ENCODE data around the gene PCDHGB2.
"Not testable (repeated sequence)": the region's sequence is repeated elsewhere in the genome, so short reads cannot be mapped to it uniquely, and the experiment has no call there.

Gene PCDHGB2

DNA sequence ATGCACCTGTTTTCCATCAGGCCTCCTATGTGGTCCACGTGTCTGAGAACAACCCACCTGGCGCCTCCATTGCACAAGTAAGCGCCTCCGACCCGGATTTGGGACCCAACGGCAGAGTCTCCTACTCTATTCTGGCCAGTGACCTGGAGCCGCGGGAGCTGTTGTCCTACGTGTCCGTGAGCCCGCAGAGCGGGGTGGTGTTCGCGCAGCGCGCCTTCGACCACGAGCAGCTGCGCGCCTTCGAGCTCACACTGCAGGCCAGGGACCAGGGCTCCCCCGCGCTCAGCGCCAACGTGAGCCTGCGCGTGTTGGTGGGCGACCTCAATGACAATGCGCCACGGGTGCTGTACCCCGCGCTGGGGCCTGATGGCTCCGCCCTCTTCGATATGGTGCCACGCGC lies 8.2 kb upstream of the PCDHGB2 start:
- DNase-seq = no peak

DNA sequence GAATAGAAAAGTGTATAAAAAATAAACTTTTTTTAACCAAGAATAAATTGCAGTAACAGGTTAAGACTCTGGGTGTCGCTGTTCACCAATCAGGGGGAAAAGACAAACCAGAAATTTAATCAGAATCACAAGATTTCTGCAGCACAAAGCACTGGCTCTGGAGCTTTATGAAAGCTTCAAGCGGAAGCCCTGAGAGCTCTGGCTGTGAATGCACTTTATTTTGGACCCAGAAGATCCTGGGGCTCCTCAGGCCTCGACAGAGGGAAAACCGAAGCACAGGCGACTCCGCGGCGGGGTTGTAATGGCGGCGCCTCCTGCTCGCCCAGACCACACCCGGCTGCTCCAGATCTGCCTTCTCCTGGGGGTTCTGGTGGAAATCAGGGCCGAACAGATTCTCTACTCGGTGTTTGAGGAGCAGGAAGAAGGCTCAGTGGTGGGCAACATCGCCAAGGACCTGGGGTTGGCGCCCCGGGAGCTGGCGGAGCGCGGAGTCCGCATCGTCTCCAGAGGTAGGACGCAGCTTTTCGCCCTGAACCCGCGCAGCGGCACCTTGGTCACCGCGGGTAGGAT lies 4.8 kb upstream of the PCDHGB2 start, which contains the start of gene PCDHGA4:
PCDHGA4 (plus strand) TSS at position 122 of the 570 bp plus-strand sequence; CDS start at position 209, 87 bp downstream.
- no peak for DNase-seq

DNA sequence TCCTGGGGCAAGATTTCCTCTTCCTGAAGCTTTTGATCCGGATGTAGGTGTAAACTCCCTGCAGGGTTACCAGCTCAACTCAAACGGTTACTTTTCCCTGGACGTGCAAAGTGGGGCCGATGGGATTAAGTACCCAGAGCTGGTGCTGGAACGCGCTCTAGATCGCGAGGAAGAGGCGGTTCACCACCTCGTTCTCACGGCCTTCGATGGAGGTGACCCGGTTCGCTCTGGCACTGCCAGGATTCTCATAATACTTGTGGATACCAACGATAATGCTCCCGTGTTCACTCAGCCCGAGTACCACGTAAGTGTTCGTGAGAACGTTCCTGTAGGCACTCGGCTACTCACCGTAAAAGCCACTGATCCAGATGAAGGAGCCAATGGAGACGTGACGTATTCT lies 4.2 kb upstream of the PCDHGB2 start:
- DNase-seq = no peak

DNA sequence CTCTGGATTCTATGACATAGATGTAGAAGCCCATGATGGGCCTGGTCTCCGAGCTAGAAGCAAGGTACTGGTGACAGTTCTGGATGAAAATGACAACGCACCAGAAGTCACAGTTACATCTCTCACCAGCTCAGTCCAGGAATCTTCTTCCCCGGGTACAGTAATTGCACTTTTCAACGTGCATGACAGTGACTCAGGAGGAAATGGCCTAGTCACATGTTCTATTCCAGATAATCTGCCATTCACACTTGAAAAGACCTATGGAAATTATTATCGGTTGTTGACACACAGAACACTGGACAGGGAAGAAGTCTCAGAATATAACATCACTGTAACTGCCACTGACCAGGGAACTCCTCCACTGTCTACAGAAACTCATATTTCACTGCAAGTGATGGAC lies 3.7 kb upstream of the PCDHGB2 start:
- no peak for DNase-seq

DNA sequence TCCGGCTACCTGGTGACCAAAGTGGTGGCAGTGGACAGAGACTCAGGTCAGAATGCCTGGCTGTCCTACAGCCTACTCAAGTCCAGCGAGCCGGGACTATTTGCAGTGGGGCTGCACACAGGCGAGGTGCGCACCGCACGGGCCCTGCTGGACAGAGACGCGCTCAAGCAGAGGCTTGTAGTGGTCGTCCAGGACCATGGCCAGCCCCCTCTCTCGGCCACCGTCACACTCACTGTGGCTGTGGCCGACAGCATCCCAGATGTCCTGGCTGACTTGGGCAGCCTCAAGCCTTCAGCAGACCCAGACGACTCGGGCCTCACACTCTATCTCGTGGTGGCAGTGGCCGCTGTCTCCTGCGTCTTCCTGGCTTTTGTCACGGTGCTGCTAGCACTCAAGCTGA lies 2.8 kb upstream of the PCDHGB2 start:
- DNase-seq = no peak

DNA sequence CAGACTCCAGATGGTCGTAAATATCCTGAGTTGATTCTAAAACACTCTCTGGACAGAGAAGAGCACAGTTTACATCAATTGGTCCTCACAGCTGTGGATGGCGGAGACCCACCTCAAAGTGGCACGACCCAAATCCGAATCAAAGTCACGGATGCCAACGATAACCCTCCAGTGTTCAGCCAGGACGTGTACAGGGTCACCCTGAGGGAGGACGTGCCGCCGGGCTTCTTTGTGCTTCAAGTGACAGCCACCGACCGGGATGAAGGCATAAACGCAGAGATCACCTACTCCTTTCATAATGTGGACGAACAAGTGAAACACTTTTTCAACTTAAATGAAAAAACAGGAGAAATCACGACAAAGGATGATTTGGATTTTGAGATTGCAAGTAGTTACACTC lies 891 bp downstream of the PCDHGB2 start:
- DNase-seq = no peak

DNA sequence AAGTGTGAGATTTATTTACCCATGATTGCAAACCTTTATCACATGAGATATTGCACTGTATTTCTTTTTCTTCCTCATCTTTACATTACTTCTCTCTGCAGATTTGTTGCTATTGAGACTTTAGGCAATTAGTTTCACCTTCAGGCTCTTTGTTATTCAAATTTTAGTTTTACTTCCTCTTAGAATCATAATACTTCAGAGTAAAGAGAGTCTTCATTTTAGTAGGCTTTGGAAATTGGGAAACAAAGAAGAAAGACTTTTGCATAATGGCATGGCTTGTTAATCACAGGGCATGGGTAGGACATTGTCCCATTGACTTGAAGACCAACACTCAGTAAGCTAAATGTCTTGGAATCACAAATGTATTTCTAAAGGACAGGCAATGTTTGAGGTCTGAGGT lies 2.9 kb downstream of the PCDHGB2 start:
- no peak for DNase-seq

DNA sequence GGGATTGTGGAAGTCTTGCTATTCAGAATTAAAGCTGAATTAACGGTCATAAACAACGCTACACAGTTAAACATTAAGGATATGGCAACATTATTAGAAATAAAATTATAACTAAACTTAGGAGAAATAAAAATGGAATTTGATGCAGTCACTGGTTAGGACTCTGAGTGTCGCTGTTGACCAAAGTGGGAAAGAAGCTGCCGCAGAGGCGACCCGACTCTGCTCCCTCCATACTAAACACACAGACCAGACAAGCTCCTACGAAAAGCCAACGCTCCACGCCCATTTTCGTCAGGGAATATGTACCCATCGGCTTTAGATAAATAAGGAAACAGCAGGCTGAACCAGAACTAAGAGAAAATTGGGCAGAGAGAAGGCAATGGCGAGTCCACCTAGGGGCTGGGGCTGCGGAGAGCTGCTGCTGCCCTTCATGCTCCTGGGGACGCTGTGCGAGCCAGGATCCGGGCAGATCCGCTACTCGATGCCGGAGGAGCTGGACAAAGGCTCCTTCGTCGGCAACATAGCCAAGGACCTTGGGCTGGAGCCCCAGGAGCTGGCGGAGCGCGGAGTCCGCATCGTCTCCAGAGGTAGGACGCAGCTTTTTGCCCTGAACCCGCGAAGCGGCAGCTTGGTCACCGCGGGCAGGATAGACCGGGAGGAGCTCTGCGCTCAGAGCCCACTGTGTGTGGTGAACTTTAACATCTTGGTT lies 4.3 kb downstream of the PCDHGB2 start, which contains the start of gene PCDHGA5:
PCDHGA5 (plus strand) TSS at position 211 of the 709 bp plus-strand sequence; CDS start at position 380, 169 bp downstream.
- no peak for DNase-seq

DNA sequence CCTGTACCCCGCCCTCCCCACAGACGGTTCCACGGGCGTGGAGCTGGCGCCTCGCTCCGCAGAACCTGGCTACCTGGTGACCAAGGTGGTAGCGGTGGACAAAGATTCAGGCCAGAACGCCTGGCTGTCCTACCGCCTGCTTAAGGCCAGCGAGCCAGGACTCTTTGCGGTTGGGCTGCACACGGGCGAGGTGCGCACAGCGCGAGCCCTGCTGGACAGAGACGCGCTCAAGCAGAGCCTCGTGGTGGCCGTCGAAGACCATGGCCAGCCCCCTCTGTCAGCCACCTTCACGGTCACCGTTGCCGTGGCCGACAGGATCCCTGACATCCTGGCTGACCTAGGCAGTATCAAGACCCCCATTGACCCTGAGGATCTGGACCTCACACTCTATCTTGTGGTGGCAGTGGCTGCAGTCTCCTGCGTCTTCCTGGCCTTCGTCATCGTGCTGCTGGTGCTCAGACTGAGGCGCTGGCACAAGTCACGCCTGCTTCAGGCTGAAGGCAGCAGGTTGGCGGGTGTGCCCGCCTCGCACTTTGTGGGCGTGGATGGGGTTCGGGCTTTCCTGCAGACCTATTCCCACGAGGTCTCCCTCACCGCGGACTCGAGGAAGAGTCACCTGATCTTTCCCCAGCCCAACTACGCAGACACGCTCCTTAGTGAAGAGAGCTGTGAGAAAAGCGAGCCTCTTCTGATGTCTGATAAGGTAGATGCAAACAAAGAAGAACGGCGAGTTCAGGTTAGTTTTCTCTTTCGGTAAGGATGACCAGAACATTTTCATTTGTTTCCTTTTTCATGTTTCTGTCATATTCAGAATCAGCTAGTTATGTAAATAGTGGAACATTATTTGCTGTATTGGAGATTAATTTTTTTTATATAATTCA lies 6.5 kb downstream of the PCDHGB2 start:
- no peak for DNase-seq

DNA sequence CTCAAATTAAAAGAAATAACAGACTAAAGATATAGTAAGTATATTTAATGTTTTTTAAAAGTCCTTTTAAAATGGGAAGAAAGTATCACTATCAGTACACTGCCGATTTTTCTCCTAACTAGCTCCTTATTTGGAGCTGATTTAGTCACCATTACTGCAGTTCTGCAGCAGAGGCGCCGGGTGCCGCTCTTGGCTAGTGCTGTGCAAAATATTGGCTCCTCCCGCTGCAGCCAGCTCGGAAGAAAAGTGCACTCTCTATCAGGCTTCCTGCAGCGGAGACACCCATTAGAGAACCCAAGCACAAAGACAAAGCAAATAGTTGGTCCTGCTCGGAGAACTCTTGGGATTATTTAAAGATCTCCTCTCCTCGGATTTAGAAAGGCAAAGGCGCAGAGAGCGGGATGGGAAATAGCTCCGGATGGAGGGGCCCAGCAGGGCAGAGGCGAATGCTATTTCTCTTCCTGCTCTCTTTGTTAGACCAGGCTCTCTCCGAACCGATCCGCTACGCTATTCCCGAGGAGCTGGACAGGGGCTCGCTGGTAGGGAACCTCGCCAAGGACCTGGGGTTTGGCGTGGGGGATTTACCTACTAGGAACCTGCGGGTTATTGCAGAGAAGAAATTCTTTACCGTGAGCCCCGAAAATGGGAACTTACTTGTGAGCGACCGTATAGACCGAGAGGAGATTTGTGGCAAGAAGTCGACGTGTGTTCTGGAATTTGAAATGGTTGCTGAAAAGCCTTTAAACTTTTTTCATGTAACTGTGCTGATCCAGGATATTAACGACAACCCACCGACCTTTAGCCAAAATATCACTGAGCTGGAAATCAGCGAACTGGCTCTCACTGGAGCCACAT lies 10.4 kb downstream of the PCDHGB2 start, which contains the start of gene PCDHGB3:
PCDHGB3 (plus strand) TSS at position 249 of the 855 bp plus-strand sequence; CDS start at position 402, 153 bp downstream.
- no peak for DNase-seq

DNA sequence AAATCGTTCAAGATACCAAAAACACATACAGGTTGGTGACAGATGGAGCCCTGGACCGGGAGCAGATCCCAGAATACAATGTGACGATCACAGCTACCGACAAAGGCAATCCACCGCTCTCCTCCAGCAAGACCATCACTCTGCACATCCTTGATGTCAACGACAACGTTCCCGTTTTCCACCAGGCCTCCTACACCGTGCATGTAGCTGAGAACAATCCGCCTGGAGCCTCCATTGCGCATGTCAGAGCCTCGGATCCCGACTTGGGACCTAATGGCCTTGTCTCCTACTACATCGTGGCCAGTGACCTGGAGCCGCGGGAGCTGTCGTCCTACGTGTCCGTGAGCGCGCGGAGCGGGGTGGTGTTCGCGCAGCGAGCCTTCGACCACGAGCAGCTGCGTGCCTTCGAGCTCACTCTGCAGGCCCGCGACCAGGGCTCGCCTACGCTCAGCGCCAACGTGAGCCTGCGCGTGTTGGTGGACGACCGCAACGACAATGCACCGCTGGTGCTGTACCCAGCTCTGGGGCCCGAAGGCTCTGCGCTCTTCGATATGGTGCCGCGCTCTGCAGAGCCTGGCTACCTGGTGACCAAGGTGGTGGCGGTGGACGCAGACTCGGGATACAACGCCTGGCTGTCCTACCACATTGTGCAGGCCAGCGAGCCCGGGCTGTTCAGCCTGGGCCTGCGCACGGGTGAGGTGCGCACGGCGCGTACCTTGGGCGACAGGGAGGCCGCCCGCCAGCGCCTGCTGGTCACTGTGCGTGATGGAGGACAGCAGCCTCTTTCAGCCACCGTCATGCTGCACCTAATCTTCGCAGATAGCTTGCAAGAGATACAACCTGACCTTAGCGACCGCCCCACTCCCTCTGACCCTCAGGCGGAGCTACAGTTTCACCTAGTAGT lies 12.0 kb downstream of the PCDHGB2 start:
- no peak for DNase-seq

DNA sequence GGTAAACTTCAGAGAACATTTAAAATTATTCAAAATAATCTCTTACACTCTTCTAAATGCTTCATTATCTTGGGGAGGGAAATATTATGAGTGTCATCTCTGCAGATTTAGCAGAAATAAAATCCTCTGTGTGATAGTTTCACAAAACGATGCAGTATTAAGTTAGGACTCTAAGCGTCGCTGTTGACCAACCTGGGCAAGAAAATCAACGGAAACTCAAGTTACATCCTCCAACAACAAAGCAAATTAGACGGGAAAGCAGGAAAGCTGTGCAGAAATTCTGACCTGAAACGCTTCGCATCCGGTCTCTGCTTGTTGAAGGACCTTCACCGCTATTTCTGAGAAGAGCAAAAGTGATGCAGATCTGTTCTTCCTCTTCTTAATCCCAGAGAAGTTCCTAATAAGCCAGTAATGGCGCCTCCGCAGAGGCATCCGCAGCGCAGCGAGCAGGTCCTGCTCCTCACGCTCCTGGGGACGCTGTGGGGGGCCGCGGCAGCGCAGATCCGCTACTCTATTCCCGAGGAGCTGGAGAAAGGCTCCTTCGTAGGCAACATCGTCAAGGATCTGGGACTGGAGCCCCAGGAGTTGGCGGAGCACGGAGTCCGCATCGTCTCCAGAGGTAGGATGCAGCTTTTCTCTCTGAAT lies 14.0 kb downstream of the PCDHGB2 start, which contains the start of gene PCDHGA6:
PCDHGA6 (plus strand) TSS at position 219 of the 645 bp plus-strand sequence; CDS start at position 412, 193 bp downstream.
- no peak for DNase-seq

DNA sequence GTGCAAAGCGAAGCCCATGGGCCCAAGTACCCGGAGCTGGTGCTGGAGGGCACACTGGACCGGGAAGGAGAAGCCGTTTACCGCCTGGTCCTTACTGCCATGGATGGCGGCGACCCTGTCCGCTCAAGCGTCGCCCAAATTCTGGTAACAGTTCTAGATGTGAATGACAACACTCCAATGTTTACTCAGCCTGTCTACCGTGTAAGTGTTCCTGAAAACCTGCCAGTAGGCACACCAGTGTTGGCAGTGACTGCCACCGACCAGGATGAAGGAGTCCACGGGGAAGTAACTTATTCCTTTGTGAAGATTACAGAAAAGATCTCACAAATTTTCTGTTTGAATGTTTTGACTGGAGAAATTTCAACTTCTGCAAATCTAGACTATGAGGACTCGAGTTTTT lies 14.8 kb downstream of the PCDHGB2 start:
- no peak for DNase-seq

DNA sequence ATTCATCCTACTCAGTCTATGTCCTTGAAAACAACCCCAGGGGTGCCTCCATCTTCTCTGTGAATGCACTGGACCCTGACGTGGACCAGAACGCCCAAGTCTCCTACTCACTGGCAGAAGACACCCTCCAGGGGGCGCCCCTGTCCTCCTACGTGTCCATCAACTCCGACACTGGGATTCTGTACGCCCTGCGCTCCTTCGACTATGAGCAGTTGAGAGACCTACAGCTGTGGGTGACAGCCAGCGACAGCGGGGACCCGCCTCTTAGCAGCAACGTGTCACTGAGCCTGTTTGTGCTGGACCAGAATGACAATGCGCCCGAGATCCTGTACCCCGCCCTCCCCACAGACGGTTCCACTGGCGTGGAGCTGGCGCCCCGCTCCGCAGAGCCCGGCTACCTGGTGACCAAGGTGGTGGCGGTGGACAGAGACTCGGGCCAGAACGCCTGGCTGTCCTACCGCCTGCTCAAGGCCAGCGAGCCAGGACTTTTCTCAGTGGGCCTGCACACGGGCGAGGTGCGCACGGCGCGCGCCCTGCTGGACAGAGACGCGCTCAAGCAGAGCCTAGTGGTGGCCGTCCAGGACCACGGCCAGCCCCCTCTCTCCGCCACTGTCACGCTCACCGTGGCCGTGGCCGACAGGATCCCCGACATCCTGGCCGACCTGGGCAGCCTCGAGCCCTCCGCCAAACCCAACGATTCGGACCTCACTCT lies 15.8 kb downstream of the PCDHGB2 start:
- not testable (repeated sequence) for DNase-seq

DNA sequence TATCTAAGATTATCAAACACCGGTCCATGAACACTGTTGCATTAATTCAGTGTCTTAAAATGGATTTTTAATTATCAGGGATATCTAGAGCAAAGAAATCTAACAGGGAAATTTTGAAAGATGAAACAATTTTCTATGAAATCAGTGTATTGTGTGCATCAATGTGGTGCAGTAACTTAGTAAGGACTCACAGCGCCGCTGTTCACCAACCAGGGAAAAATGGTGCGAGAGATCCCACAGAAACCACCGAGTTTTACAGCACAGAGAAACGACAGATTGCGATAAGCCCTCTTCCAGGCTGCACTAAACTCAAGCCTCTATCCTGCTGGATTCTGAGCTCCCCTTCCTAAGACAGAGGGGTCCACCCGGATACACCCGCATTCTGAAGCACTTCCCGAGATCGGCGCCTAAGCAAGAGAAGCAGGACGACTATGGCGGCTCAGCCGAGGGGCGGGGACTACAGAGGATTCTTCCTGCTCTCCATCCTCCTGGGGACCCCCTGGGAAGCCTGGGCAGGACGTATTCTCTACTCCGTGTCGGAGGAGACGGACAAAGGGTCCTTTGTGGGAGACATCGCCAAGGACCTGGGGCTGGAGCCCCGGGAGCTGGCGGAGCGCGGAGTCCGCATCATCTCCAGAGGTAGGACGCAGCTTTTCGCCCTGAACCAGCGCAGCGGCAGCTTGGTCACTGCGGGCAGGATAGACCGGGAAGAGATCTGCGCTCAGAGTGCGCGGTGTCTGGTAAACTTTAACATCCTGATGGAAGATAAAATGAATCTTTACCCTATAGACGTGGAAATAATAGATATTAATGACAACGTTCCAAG lies 22.9 kb downstream of the PCDHGB2 start, which contains the start of gene PCDHGA7:
PCDHGA7 (plus strand) TSS at position 274 of the 826 bp plus-strand sequence; CDS start at position 432, 158 bp downstream.
- DNase-seq = no peak

DNA sequence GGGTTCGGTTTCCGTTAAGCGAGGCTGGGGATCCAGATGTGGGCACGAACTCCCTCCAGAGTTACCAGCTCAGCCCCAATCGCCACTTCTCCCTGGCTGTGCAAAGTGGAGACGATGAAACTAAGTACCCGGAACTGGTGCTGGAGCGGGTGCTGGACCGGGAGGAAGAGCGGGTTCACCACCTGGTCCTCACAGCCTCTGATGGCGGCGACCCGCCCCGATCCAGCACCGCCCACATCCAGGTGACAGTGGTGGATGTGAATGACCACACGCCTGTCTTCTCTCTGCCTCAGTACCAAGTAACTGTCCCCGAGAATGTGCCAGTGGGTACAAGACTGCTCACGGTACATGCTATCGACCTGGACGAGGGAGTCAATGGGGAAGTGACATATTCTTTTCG lies 23.6 kb downstream of the PCDHGB2 start:
- DNase-seq = no peak

DNA sequence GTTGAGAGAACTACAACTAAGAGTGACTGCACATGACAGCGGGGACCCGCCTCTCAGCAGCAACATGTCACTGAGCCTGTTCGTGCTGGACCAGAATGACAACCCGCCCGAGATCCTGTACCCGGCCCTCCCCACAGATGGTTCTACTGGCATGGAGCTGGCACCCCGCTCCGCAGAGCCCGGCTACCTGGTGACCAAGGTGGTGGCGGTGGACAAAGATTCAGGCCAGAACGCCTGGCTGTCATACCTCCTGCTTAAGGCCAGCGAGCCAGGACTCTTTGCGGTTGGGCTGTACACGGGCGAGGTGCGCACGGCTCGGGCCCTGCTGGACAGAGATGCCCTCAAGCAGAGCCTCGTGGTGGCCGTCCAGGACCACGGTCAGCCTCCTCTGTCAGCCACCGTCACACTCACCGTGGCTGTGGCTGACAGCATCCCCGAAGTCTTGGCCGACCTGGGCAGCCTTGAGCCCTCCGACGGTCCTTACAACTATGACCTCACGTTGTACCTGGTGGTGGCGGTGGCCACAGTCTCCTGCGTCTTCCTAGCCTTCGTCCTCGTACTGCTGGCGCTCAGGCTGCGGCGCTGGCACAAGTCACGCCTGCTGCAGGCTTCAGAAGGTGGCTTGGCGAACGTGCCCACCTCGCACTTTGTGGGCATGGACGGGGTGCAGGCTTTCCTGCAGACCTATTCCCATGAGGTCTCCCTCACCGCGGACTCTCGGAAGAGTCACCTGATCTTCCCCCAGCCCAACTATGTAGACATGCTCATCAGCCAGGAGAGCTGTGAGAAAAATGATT lies 24.9 kb downstream of the PCDHGB2 start:
- DNase-seq = no peak
